HG03571 (cell line): ENCODE measurements around the gene ABCA3.
"Not testable (repeated sequence)": the region's sequence is repeated elsewhere in the genome, so short reads cannot be mapped to it uniquely, and the experiment has no call there.

Experiments used
- ATAC-seq: cut with Tn5 transposase; IDR thresholded peaks from one replicate; pipeline ENCODE4 v1.9.1; 2021; ENCODE audit not compliant: unreplicated experiment

ABCA3 gene

DNA sequence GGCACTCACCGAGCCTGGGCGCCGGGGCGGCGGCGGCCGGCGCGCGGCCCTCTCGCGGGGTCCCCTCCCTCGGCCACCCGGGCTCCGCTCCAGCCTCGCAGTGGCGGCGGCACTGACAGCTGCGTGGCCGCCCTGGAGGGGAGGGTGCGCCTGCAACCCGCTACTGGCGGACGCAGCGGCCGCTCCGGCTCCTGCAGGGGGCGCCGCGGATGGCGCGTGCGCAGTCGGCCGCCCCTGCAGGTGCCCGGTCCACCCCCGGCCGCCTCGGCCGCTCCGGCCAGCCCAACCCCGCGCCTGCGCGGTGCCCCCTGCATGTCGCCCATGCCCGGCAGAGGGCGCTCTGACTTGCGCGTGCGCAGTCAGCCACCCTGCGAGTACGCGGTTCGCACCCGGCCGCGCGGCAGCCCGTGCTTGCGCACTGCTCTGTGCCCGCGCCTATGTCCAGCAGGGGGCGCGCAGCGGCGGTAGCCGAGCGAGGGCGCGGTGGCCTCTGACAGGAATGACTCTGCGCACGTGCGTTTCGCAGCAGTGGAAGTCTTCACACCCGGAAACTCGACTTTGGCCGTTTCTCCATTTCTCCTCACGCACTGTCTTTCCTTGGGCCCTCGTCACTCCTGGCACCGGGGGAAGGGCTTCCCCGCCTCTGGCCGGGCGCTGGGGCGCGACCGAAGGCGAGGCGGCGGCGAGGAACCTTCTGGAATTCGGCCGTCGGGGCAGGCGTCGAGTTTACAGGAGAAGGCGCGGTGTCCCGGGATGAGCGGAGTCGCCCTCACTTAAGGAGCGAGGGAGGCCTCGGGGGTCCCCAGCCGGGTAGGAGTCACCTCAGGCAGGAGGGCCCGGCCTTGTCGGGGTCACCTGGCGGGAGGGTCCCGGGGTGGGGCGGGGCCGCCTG is at the start of gene ABCA3:
ABCA3 (minus strand) TSS at position 165 of the 892 bp plus-strand sequence. CDS start 14,262 bp downstream, outside the sequence.
- peak; percentile 77 for ATAC-seq

DNA sequence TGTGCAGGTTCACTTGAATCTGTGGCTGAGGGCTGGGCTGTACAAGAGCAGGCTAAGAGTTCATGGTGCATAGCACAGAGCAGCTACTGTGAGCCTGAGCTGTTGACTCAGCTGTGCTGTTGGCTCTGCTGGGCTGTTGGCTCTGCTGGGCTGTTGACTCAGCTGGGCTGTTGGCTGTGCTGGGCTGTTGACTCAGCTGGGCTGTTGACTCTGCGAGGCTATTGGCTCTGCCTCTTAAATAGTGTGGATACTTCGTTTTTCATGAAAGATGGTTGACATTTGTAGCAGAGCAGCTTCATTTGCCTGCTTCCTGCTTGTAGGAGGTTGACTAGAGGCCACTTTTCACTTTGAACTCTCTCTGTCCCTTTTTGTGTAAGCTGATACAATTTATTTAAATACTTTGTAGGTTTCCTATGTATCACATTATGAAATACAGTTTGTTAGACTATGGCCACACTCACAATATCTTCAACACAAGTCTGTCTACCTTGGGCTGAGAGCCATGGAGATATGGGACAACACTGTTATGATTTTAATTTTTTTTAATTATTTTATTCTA is 48.4 kb upstream of the ABCA3 start:
- ATAC-seq, result no peak

DNA sequence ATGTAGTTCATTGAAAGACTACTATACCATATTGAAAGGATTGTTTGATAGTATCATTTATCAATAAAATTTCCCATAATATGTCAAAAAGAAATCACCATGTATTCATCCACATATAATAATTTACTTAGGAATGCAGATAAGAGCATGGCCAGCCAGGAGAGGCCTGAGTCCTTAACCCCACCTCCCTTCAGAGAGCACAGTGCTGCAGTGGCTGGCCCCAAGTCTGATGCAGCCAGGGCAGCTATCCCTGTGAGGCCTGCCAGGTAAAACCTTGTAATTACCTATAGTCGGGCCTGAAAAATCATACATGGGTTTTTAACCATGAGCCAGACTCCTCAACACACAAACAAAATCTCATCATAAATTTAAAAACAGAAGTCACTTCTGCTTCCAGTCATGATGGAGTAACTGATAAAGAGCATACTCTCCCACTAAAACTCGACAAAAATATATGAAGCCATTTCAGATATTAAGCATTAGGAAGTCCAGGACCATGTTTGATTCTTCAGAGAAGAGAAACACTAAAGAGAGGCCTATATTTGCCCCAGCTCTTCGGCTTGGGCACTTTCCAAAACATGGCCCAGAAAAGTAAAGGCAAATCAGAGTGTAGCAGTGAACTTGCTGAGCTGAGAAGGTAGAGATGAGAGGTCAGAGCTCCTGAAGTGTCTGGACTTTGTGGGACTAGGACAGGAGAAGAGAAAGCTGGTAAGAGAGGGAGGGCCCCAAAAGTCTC is 47.8 kb upstream of the ABCA3 start:
- no peak for ATAC-seq

- ATAC-seq, result no peak
Measured at GRCh38 chr16:2386990-2387389, 46.5 kb upstream of the ABCA3 start.

DNA sequence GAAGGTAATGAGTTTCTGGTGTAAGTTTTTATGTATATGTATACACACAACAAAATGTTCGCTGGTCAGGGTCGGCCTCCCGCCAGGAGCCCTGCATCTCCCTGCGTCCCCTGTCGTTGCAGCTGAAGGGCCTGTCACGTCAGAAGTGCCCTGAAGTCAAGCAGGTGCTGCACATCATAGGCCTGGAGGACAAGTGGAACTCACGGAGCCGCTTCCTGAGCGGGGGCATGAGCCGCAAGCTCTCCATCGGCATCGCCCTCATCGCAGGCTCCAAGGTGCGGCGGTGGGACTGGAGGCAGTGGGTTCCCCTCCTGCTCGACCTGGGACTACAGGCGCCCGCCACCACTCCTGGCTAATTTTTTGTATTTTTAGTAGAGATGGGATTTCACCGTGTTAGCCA is 45.5 kb upstream of the ABCA3 start:
- ATAC-seq, result not testable (repeated sequence)

DNA sequence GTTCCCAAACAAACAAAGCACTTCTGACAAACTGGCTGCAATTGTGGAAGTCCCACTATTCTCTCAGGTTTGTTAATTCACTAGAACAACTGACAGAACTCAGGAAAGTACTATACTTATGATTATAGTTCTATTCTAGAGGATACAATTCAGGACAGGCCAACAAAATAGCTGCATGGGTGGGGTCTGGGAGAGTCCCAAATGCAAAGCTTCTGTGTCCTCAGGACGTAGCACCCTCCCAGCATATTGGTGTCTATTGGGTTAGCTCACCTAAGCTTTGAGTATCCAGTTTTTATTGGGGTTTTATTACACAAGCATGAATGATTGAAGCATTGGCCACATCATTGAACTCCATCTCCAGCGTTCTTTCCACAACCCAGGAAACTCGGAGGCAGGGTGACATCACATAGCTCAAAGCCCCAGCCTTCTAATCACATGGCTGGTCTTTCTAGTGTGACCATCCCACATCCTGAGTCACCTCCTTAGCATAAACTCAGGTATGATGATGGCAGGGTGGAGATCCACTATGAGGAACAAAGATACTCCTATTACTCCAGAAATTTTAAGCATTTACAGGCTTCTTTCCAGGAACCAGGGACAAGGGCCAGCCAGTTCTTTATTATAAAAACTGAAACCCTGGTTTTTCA is 44.8 kb upstream of the ABCA3 start:
- no peak for ATAC-seq

DNA sequence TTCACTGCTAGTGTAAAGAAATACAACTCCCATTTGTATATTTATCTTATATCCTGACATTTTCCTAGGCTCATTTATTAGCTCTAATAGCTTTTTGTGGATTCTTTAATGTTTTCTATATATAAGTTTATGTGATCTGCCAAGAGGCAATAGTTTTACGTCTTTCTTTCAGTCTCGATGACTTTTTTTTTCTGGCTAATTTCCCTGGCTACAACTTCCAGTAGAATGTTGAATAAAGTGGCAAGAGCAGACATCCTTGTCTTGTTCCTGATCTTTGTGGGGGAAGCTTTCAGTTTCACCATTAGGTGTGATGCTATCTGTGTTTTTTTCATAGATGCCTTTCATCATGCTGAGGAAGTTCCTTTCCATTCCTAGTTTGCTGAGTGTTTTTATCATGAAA is 43.9 kb upstream of the ABCA3 start:
- ATAC-seq, result no peak

DNA sequence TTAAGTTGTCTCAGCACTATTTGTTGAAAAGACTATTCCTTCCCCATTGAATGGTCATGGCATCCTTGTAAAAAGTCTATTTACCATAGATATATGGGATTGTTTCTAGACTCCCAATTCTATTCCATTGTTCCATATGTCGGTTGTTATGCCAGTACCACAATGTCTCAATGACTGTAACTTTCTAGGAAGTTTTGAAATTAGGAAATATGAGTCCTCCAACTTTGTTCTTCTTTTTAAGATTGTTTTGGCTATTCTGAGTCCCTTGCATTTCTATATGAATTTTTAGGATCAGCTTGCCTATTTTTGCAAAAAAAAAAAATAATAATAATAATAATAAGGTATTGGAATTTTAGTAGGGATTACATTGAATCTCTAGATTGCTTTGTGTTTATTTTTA is 43.0 kb upstream of the ABCA3 start:
- no peak for ATAC-seq

DNA sequence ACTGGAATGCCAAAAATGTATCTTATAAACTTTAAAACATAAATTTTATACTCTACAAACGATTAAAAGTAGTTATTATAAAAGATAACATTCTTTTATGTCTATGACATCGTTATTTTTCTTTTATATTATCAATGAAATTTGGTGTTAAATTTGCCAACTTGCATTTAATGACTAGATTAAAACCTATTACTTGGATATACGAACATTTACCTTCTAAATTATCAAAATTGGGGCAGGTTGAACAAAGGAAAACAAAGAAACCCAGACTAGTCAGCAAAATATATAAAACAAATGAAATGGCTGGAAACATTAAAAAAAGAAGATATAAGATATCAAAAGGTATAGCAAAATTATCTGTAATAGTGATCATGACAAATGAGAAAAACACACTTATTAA is 34.1 kb upstream of the ABCA3 start:
- no peak for ATAC-seq

- ATAC-seq, result no peak
Measured at GRCh38 chr16:2373176-2373575, 32.6 kb upstream of the ABCA3 start.

DNA sequence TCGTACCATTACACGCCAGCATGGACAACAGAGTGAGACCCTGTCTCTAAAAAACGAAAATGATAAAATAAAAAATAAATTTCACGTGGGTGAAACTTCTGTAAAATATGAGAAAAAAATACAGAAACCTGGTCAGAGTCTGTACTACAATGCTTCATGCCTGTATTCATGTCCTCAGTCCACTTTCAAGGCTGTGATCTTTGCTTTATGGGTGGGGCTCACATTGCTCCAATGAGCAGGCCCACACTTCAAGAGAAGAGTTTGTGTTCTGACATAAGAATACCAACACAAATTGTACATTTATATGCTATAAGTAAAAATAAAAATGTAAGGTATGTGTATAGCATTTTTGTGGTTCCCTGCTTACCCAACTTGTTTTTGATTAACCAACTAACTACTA is 32.2 kb upstream of the ABCA3 start:
- ATAC-seq, result no peak

- ATAC-seq, result no peak
Measured at GRCh38 chr16:2371421-2371820, 30.9 kb upstream of the ABCA3 start.

DNA sequence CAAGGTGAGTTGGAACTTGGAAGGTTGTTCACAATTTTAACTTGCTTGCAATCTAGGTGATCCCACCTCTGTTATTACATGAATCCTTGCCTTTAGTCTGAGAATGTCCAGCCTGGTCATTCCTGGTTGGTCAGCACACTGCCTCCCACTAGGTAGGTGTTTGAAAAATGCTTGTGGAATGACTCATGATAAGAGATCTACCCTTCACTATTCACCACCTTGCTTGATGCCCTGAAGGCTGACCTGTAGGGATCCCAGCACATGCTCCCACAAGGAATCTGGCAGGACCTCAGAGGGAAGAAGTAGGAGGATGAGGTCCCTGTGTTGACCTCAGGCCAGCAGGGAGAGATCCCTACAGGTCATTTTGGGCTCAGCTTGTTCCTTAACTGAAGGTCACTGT is 30.2 kb upstream of the ABCA3 start:
- no peak for ATAC-seq

- ATAC-seq, result no peak
Measured at GRCh38 chr16:2366660-2367309, 26.3 kb upstream of the ABCA3 start.

- no peak for ATAC-seq
Measured at GRCh38 chr16:2365397-2366294, 25.1 kb upstream of the ABCA3 start.

DNA sequence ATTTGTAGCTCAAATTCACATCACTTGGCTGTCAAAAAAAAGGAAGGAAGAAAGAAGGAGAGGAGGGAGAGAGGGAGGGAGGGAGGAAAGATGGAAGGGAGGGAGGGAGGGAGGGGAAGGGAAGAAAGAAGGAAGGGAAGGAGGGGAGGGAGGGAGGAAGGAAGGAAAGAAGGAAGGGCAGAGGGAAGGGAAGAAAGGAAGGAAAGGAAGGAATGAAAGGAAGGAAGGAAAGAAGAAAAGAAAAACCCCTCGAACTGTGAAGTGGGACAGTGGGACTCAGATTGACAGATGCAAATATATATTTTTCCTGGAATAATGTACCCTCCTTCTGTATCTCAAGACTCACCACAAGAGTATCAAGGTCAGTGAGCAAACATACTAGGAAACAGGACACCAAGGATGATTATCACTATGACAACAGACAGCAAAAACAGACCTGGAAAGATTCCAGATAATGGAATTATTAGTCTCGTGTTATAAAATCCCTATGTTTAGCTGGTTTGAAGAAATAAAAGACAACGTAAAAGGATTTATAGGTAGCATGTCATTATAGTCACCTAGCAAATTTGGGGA is 24.2 kb upstream of the ABCA3 start:
- ATAC-seq, result no peak

GRCh38 chr16:2362218-2362617 is 21.7 kb upstream of the ABCA3 start:
- no peak for ATAC-seq

GRCh38 chr16:2361129-2361528 is 20.6 kb upstream of the ABCA3 start:
- no peak for ATAC-seq

- ATAC-seq, result no peak
Measured at GRCh38 chr16:2359919-2360318, 19.4 kb upstream of the ABCA3 start.

- no peak for ATAC-seq
Measured at GRCh38 chr16:2358811-2359210, 18.3 kb upstream of the ABCA3 start.
